WTC11 (cell line): Measurements from ENCODE around the gene ACACA. TPM values are rescaled to one million over a fixed set of nuclear protein-coding genes. Genes with fewer than 3 reads are reported as not detected.

Source experiments
- ATAC-seq: fragments of 200-7000 bp; cut with Tn5 transposase; 2 replicates; pipeline ENCODE4 v1.10.0; 2021; ENCODE audit warnings: mild to moderate bottlenecking, moderate library complexity
- CTCF ChIA-PET: fragments of 300-600 bp; sonication (Branson Sonifier 250); formaldehyde crosslinking; loops from one replicate; lab custom pipeline; 2021; ENCODE audit warnings: antibody characterized with exemption; lab: Charles Lee
- POLR2A ChIA-PET: fragments of 350-600 bp; sonication (Branson Sonifier 250); formaldehyde crosslinking; loops from one replicate; lab custom pipeline; 2021; ENCODE audit warnings: antibody characterized with exemption; lab: Charles Lee
- DNase-seq: peaks from one replicate; pipeline ENCODE4 v3.0.0; 2021; ENCODE audit warnings: low spot score
- H3K27ac Mint-ChIP-seq: 2 replicates; pipeline ENCODE4 v1.8.0; 2021; ENCODE audit warnings: mixed read lengths
- H3K27me3 Mint-ChIP-seq: 2 replicates; pipeline ENCODE4 v1.8.0; 2021; ENCODE audit warnings: low read depth, mild to moderate bottlenecking, moderate library complexity, mixed read lengths
- H3K36me3 Mint-ChIP-seq: 2 replicates; pipeline ENCODE4 v1.8.0; 2021; ENCODE audit warnings: mixed read lengths
- H3K4me1 Mint-ChIP-seq: 2 replicates; pipeline ENCODE4 v1.8.0; 2022; ENCODE audit warnings: mixed read lengths
- H3K4me3 Mint-ChIP-seq: 2 replicates; pipeline ENCODE4 v1.8.0; 2021; ENCODE audit warnings: mild to moderate bottlenecking, moderate library complexity, mixed read lengths
- H3K9me3 Mint-ChIP-seq: 2 replicates; pipeline ENCODE4 v1.8.0; 2021; ENCODE audit warnings: mixed read lengths
- CREB1 ChIP-seq: sonication (generic); formaldehyde crosslinking; IDR thresholded peaks from 2 replicates; pipeline ENCODE4 v1.8.0; 2023; ENCODE audit warnings: mild to moderate bottlenecking, missing genetic modification reagents
- MYBL2 ChIP-seq: sonication (generic); formaldehyde crosslinking; IDR thresholded peaks from 2 replicates; pipeline ENCODE4 v1.8.1; 2023; ENCODE audit warnings: mild to moderate bottlenecking, moderate library complexity, missing genetic modification reagents
- NFE2L1 ChIP-seq: sonication (generic); formaldehyde crosslinking; IDR thresholded peaks from 2 replicates; pipeline ENCODE4 v1.8.1; 2023; ENCODE audit warnings: missing genetic modification reagents
- PRDM15 ChIP-seq: sonication (generic); formaldehyde crosslinking; IDR thresholded peaks from 2 replicates; pipeline ENCODE4 v1.8.0; 2022; ENCODE audit warnings: missing genetic modification reagents
- PREB ChIP-seq: sonication (generic); formaldehyde crosslinking; IDR thresholded peaks from 2 replicates; pipeline ENCODE4 v1.8.1; 2022; ENCODE audit warnings: mild to moderate bottlenecking, missing genetic modification reagents, moderate library complexity, borderline replicate concordance
- SMAD3 ChIP-seq: sonication (generic); formaldehyde crosslinking; IDR thresholded peaks from 2 replicates; pipeline ENCODE4 v1.8.0; 2022; ENCODE audit warnings: missing genetic modification reagents, mild to moderate bottlenecking, borderline replicate concordance
- SOX15 ChIP-seq: fragments of 250-450 bp; sonication (Bioruptor Pico); IDR thresholded peaks from 2 replicates; pipeline ENCODE4 v1.9.0; 2021; ENCODE audit warnings: mild to moderate bottlenecking
- SP1 ChIP-seq: sonication (generic); formaldehyde crosslinking; conservative IDR thresholded peaks from 2 replicates; pipeline ENCODE4 v1.8.1; 2022; ENCODE audit warnings: missing genetic modification reagents
- TP53 ChIP-seq: sonication (generic); formaldehyde crosslinking; IDR thresholded peaks from 2 replicates; pipeline ENCODE4 v1.8.1; 2023; ENCODE audit warnings: mild to moderate bottlenecking, missing genetic modification reagents
- ZNF138 ChIP-seq: sonication (generic); formaldehyde crosslinking; conservative IDR thresholded peaks from 2 replicates; pipeline ENCODE4 v1.8.1; 2022; ENCODE audit warnings: mild to moderate bottlenecking, moderate library complexity, missing genetic modification reagents
- ZNF219 ChIP-seq: sonication (generic); formaldehyde crosslinking; IDR thresholded peaks from 2 replicates; pipeline ENCODE4 v1.8.0; 2023; ENCODE audit warnings: missing genetic modification reagents, mild to moderate bottlenecking, borderline replicate concordance
- ZNF416 ChIP-seq: fragments of 250-450 bp; sonication (Bioruptor Pico); IDR thresholded peaks from 2 replicates; pipeline ENCODE4 v1.9.0; 2021; ENCODE audit warnings: mild to moderate bottlenecking, inconsistent platforms
- ZNF423 ChIP-seq: fragments of 250-450 bp; sonication (Bioruptor Pico); IDR thresholded peaks from 2 replicates; pipeline ENCODE4 v2.1.2; 2022; ENCODE audit warnings: mild to moderate bottlenecking, moderate library complexity
- ZNF671 ChIP-seq: fragments of 250-450 bp; sonication (Bioruptor Pico); IDR thresholded peaks from 2 replicates; pipeline ENCODE4 v1.8.0; 2021; ENCODE audit warnings: mild to moderate bottlenecking
- ZSCAN18 ChIP-seq: fragments of 250-450 bp; sonication (Bioruptor Pico); IDR thresholded peaks from 2 replicates; pipeline ENCODE4 v2.1.2; 2022; ENCODE audit warnings: mild to moderate bottlenecking, moderate library complexity
- total RNA-seq: library from RNA; stranded (reverse); gene quantifications from 3 replicates; pipeline ENCODE4 v1.2.3, GENCODE V29; 2021
- TF ChIP-seq, protein P1 (sequence below): sonication (generic); formaldehyde crosslinking; IDR thresholded peaks from 2 replicates; pipeline ENCODE4 v1.8.1; 2022; ENCODE audit warnings: low read depth, missing genetic modification reagents, borderline replicate concordance
- TF ChIP-seq, protein P2 (sequence below): fragments of 250-450 bp; sonication (Bioruptor Pico); IDR thresholded peaks from 2 replicates; pipeline ENCODE4 v1.9.0; 2021; ENCODE audit warnings: moderate library complexity, mild to moderate bottlenecking, inconsistent platforms, borderline replicate concordance
- TF ChIP-seq, protein P3 (sequence below): sonication (generic); formaldehyde crosslinking; IDR thresholded peaks from 2 replicates; pipeline ENCODE4 v1.8.1; 2023; ENCODE audit warnings: mild to moderate bottlenecking, missing genetic modification reagents, borderline replicate concordance
- TF ChIP-seq, protein P4 (sequence below): fragments of 250-450 bp; sonication (Bioruptor Pico); IDR thresholded peaks from 2 replicates; pipeline ENCODE4 v1.9.0; 2021; ENCODE audit warnings: mild to moderate bottlenecking, borderline replicate concordance

ACACA gene
- total RNA-seq, 1 experiment from 2014 or later = 167 TPM

DNA sequence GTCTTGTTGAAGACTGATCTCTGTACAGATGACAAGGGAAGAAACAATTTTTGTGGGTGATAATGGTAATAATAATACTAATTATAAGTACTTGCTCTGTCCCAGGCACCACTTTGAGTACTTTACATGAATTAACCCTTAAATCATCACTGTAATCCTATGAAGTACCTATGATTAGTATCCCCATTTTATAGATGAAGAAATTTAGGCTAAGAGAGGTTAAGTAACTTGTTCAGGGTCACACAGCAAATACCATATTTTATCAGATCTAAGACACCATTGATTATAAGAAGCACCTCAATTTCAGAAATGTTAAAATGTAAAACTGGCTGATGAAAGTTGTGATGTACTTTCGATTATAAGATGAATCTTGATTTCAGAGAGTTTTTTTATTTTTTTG is 18.6 kb upstream of the ACACA start:
- POLR2A ChIA-PET = no interaction called here

DNA sequence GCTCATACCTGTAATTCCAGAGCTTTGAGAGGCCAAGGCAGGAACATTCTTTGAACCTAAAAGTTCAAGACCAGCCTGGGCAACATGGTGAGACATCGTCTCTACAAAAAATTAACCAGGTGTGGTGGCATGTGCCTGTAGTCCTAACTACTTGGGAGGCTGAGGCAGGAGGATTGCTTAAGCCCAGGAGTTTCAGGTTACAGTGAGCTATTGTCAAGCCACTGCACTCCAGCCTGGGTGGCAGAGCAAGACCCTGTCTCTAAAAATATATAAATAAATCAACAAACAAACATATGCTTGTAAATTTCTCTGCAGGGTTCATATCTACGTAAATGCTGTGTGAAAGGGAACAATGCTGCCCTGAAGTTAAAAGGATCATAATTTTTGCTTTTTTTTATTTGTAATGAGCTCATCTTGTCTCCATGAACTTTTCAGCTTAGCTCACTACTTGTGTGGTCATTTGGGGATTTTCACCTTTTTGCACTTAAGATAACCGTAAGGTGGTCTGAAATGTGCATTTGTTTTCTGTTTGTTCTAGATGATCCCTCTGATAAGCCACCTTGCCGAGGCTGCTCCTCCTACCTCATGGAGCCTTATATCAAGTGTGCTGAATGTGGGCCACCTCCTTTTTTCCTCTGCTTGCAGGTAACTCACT is 16.5 kb upstream of the ACACA start:
- no peak for DNase-seq
- no peaks in the 10 kb centered on the region for H3K4me1 Mint-ChIP-seq
- peaks cover 27% of the 10 kb centered on the region for H3K36me3 Mint-ChIP-seq
- no peak for ATAC-seq
- ChIA-PET CTCF (interaction anchor here (1.5 to 2.8 kb wide), 3 partner anchors 15 to 187 kb away, joined by 4 to 11 read pairs (median 7); no protein-coding TSS in a partner anchor), POLR2A (interaction anchor here (1.2 kb wide), 1 partner anchor 14 kb away, joined by 4 read pairs; no protein-coding TSS in a partner anchor)
- H3K27me3 Mint-ChIP-seq = no peaks in the 10 kb centered on the region
- no peaks in the 10 kb centered on the region for H3K9me3 Mint-ChIP-seq
- H3K4me3 Mint-ChIP-seq = no peak overlapping the region
- H3K27ac Mint-ChIP-seq = peak overlapping the region; percentile 26; the same call in 1 of the 2 replicates
- TF ChIP-seq PRDM15 (no peak), ZNF138 (no peak), ZSCAN18 (no peak), PREB (CRISPR knock-in tag) (no peak), ZNF671 (CRISPR knock-in tag) (no peak), SMAD3 (CRISPR knock-in tag) (no peak), SP1 (CRISPR knock-in tag) (no peak), SOX15 (CRISPR knock-in tag) (no peak), ZNF219 (CRISPR knock-in tag) (no peak)
- TF ChIP-seq, protein P1, sequence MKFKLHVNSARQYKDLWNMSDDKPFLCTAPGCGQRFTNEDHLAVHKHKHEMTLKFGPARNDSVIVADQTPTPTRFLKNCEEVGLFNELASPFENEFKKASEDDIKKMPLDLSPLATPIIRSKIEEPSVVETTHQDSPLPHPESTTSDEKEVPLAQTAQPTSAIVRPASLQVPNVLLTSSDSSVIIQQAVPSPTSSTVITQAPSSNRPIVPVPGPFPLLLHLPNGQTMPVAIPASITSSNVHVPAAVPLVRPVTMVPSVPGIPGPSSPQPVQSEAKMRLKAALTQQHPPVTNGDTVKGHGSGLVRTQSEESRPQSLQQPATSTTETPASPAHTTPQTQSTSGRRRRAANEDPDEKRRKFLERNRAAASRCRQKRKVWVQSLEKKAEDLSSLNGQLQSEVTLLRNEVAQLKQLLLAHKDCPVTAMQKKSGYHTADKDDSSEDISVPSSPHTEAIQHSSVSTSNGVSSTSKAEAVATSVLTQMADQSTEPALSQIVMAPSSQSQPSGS = no peak
- TF ChIP-seq, protein P2, sequence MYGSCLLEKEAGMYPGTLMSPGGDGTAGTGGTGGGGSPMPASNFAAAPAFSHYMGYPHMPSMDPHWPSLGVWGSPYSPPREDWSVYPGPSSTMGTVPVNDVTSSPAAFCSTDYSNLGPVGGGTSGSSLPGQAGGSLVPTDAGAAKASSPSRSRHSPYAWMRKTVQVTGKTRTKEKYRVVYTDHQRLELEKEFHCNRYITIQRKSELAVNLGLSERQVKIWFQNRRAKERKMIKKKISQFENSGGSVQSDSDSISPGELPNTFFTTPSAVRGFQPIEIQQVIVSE (CRISPR knock-in tag) = no peak
- TF ChIP-seq, protein P3, sequence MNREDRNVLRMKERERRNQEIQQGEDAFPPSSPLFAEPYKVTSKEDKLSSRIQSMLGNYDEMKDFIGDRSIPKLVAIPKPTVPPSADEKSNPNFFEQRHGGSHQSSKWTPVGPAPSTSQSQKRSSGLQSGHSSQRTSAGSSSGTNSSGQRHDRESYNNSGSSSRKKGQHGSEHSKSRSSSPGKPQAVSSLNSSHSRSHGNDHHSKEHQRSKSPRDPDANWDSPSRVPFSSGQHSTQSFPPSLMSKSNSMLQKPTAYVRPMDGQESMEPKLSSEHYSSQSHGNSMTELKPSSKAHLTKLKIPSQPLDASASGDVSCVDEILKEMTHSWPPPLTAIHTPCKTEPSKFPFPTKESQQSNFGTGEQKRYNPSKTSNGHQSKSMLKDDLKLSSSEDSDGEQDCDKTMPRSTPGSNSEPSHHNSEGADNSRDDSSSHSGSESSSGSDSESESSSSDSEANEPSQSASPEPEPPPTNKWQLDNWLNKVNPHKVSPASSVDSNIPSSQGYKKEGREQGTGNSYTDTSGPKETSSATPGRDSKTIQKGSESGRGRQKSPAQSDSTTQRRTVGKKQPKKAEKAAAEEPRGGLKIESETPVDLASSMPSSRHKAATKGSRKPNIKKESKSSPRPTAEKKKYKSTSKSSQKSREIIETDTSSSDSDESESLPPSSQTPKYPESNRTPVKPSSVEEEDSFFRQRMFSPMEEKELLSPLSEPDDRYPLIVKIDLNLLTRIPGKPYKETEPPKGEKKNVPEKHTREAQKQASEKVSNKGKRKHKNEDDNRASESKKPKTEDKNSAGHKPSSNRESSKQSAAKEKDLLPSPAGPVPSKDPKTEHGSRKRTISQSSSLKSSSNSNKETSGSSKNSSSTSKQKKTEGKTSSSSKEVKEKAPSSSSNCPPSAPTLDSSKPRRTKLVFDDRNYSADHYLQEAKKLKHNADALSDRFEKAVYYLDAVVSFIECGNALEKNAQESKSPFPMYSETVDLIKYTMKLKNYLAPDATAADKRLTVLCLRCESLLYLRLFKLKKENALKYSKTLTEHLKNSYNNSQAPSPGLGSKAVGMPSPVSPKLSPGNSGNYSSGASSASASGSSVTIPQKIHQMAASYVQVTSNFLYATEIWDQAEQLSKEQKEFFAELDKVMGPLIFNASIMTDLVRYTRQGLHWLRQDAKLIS = no peak
- TF ChIP-seq, protein P4, sequence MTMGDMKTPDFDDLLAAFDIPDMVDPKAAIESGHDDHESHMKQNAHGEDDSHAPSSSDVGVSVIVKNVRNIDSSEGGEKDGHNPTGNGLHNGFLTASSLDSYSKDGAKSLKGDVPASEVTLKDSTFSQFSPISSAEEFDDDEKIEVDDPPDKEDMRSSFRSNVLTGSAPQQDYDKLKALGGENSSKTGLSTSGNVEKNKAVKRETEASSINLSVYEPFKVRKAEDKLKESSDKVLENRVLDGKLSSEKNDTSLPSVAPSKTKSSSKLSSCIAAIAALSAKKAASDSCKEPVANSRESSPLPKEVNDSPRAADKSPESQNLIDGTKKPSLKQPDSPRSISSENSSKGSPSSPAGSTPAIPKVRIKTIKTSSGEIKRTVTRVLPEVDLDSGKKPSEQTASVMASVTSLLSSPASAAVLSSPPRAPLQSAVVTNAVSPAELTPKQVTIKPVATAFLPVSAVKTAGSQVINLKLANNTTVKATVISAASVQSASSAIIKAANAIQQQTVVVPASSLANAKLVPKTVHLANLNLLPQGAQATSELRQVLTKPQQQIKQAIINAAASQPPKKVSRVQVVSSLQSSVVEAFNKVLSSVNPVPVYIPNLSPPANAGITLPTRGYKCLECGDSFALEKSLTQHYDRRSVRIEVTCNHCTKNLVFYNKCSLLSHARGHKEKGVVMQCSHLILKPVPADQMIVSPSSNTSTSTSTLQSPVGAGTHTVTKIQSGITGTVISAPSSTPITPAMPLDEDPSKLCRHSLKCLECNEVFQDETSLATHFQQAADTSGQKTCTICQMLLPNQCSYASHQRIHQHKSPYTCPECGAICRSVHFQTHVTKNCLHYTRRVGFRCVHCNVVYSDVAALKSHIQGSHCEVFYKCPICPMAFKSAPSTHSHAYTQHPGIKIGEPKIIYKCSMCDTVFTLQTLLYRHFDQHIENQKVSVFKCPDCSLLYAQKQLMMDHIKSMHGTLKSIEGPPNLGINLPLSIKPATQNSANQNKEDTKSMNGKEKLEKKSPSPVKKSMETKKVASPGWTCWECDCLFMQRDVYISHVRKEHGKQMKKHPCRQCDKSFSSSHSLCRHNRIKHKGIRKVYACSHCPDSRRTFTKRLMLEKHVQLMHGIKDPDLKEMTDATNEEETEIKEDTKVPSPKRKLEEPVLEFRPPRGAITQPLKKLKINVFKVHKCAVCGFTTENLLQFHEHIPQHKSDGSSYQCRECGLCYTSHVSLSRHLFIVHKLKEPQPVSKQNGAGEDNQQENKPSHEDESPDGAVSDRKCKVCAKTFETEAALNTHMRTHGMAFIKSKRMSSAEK (CRISPR knock-in tag) = no peak

More for the DNA sequence above, 18.6 kb upstream of the ACACA start:
- no peaks in the 10 kb centered on the region for H3K27me3 Mint-ChIP-seq
- no peaks in the 10 kb centered on the region for H3K4me1 Mint-ChIP-seq
- H3K36me3 Mint-ChIP-seq = peaks cover 31% of the 10 kb centered on the region
- no peak overlapping the region for H3K4me3 Mint-ChIP-seq
- H3K27ac Mint-ChIP-seq = no peak overlapping the region
- DNase-seq = no peak
- ATAC-seq = no peak
- CTCF ChIA-PET = interaction anchor here (0.6 kb wide), 1 partner anchor 17 kb away, joined by 11 read pairs; no protein-coding TSS in a partner anchor
- TF ChIP-seq TP53 (CRISPR knock-in tag) (no peak), NFE2L1 (no peak), MYBL2 (no peak), ZNF416 (no peak), ZNF423 (CRISPR knock-in tag) (no peak), CREB1 (CRISPR knock-in tag) (no peak)
- H3K9me3 Mint-ChIP-seq = no peaks in the 10 kb centered on the region
